Ishikawa (cell line): Measurements from ENCODE around the gene HS6ST1.

Experiments used
- CEBPB ChIP-seq: IDR thresholded peaks from 2 replicates; pipeline ENCODE4 v1.6.1; 2012
- CREB1 ChIP-seq: IDR thresholded peaks from 2 replicates; pipeline ENCODE4 v1.6.1; 2012; ENCODE audit warnings: low read depth
- EGR1 ChIP-seq: IDR thresholded peaks from 2 replicates; pipeline ENCODE4 v1.6.1; 2012
- EP300 ChIP-seq: IDR thresholded peaks from 2 replicates; pipeline ENCODE4 v1.6.1; 2012; ENCODE audit warnings: borderline replicate concordance
- FOXM1 ChIP-seq: IDR thresholded peaks from 2 replicates; pipeline ENCODE4 v1.6.1; 2012; ENCODE audit warnings: low read depth, borderline replicate concordance
- NFIC ChIP-seq: IDR thresholded peaks from 2 replicates; pipeline ENCODE4 v1.6.1; 2012
- RAD21 ChIP-seq: IDR thresholded peaks from 2 replicates; pipeline ENCODE4 v1.6.1; 2012; ENCODE audit warnings: low read depth
- REST ChIP-seq: IDR thresholded peaks from 2 replicates; pipeline ENCODE4 v1.6.1; 2012; ENCODE audit warnings: low read depth, mild to moderate bottlenecking
- TAF1 ChIP-seq: IDR thresholded peaks from 2 replicates; pipeline ENCODE4 v1.6.1; 2012; ENCODE audit warnings: low read depth, mild to moderate bottlenecking
- TCF12 ChIP-seq: IDR thresholded peaks from 2 replicates; pipeline ENCODE4 v1.6.1; 2012; ENCODE audit warnings: low read depth
- TEAD4 ChIP-seq: IDR thresholded peaks from 2 replicates; pipeline ENCODE4 v1.6.1; 2012
- YY1 ChIP-seq: IDR thresholded peaks from 2 replicates; pipeline ENCODE4 v1.6.1; 2012; ENCODE audit warnings: low read depth
- ZBTB7A ChIP-seq: IDR thresholded peaks from 2 replicates; pipeline ENCODE4 v1.6.1; 2012; ENCODE audit warnings: low read depth
- TF ChIP-seq, protein P1 (sequence below): IDR thresholded peaks from 2 replicates; pipeline ENCODE4 v1.6.1; 2012
- TF ChIP-seq, protein P2 (sequence below): IDR thresholded peaks from 2 replicates; pipeline ENCODE4 v1.6.1; 2012

The HS6ST1 gene

DNA sequence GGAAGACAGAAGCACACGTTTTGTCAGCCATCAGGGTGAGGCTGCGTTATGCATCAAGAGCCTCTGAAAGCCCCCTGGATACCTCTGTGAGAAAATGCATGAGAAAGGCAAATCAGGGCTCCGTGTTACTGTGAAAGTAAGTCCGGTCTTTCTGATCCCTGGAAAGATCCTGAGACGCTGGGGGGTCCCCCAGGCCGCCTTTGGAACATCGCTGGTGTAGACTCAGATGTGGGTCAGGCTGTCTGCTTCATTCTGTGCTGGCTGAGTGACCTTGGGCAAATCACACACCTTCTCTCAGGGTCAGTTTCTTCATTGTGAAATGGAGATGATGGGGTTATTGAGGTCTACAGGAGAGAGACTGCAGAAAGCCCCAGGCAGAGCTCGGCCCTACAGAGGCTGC, 42.0 kb upstream of the HS6ST1 start:
- TF ChIP-seq RAD21, result no peak
- TF ChIP-seq REST, result no peak
- TF ChIP-seq CREB1, result no peak
- no peak for TF ChIP-seq TAF1

GRCh38 chr2:128359841-128360240, 41.2 kb upstream of the HS6ST1 start:
- TF ChIP-seq, protein P1, sequence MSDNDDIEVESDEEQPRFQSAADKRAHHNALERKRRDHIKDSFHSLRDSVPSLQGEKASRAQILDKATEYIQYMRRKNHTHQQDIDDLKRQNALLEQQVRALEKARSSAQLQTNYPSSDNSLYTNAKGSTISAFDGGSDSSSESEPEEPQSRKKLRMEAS, result no peak

GRCh38 chr2:128358941-128359731, 40.5 kb upstream of the HS6ST1 start:
- no peak for TF ChIP-seq EGR1
- TF ChIP-seq CREB1, result no peak
- TF ChIP-seq REST, result no peak
- TF ChIP-seq, protein P1, result no peak
- TF ChIP-seq CEBPB, result no peak
- TF ChIP-seq ZBTB7A, result no peak
- TF ChIP-seq FOXM1, result no peak
- TF ChIP-seq YY1, result no peak
- TF ChIP-seq NFIC, result no peak
- no peak for TF ChIP-seq EP300
- TF ChIP-seq, protein P2, sequence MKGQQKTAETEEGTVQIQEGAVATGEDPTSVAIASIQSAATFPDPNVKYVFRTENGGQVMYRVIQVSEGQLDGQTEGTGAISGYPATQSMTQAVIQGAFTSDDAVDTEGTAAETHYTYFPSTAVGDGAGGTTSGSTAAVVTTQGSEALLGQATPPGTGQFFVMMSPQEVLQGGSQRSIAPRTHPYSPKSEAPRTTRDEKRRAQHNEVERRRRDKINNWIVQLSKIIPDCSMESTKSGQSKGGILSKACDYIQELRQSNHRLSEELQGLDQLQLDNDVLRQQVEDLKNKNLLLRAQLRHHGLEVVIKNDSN, result no peak
- no peak for TF ChIP-seq TEAD4
- TF ChIP-seq TCF12, result no peak
- no peak for TF ChIP-seq RAD21
- TF ChIP-seq TAF1, result no peak

GRCh38 chr2:128357506-128358370, 39.1 kb upstream of the HS6ST1 start:
- TF ChIP-seq, protein P2, result no peak
- TF ChIP-seq TEAD4 (no peak), CEBPB (no peak), TCF12 (no peak), YY1 (no peak), TAF1 (no peak), EP300 (no peak), NFIC (no peak), RAD21 (no peak), CREB1 (no peak), FOXM1 (no peak), REST (no peak)
- TF ChIP-seq, protein P1, result no peak
